Keratinocyte (primary cell): ENCODE results near the gene CPNE4. TPM values are rescaled to one million over a fixed set of nuclear protein-coding genes. Genes with fewer than 3 reads are reported as not detected.

ENCODE experiments used
- DNase-seq: peaks from one replicate; pipeline ENCODE4 v3.0.0-alpha.2; 2011; ENCODE audit warnings: low read depth, missing footprints, low spot score
- FAIRE-seq: peaks from 2 replicates; lab custom pipeline; 2011; peaks lifted over from hg19 to GRCh38; lab: Jason Lieb, UNC
- H2AFZ ChIP-seq: 2 replicates; pipeline ENCODE4 v1.6.0; 2012; ENCODE audit warnings: low read length, control low read depth, inconsistent platforms; ENCODE audit not compliant: control insufficient read depth
- H3K27ac ChIP-seq: 2 replicates; pipeline ENCODE4 v1.5.1; 2011; ENCODE audit warnings: low read length; ENCODE audit not compliant: control insufficient read depth, insufficient read depth
- H3K27me3 ChIP-seq: 3 replicates; pipeline ENCODE4 v1.6.0; 2011; ENCODE audit warnings: low read length; ENCODE audit not compliant: control insufficient read depth, insufficient read depth; ENCODE audit errors: extremely low read depth
- H3K36me3 ChIP-seq, 2 experiments: 2 replicates in 1 of 2; 3 replicates in 1 of 2; pipeline ENCODE4 v1.5.1; 2011; ENCODE audit warnings: low read length in 2 of 2, mild to moderate bottlenecking in 1 of 2; ENCODE audit not compliant: control insufficient read depth in 2 of 2, insufficient read depth in 2 of 2; ENCODE audit errors: extremely low read depth in 1 of 2
- H3K4me1 ChIP-seq: 3 replicates; pipeline ENCODE4 v1.5.1; 2011; ENCODE audit warnings: low read length; ENCODE audit not compliant: control insufficient read depth, insufficient read depth; ENCODE audit errors: extremely low read depth
- H3K4me2 ChIP-seq: 3 replicates; pipeline ENCODE4 v1.6.0; 2011; ENCODE audit warnings: low read depth, low read length; ENCODE audit not compliant: control insufficient read depth, insufficient read depth; ENCODE audit errors: extremely low read depth
- H3K4me3 ChIP-seq, 3 experiments: fragments of 200-600 bp in 1 of 3; sonication (generic) in 1 of 3; 2 replicates in 2 of 3; 3 replicates in 1 of 3; pipeline ENCODE4 v1.5.1; 2011 to 2016; ENCODE audit warnings: low read length in 3 of 3, mild to moderate bottlenecking in 3 of 3, control low read depth in 2 of 3, inconsistent platforms in 1 of 3, low read depth in 1 of 3, mixed read lengths in 1 of 3, mixed run types in 1 of 3, moderate library complexity in 1 of 3; ENCODE audit not compliant: control insufficient read depth in 2 of 3, insufficient read depth in 2 of 3; ENCODE audit errors: extremely low read depth in 1 of 3
- H3K79me2 ChIP-seq: 2 replicates; pipeline ENCODE4 v1.6.0; 2012; ENCODE audit warnings: low read length; ENCODE audit not compliant: control insufficient read depth, insufficient read depth
- H3K9ac ChIP-seq: 3 replicates; pipeline ENCODE4 v1.6.0; 2011; ENCODE audit warnings: low read length; ENCODE audit not compliant: control insufficient read depth, insufficient read depth; ENCODE audit errors: extremely low read depth
- H3K9me1 ChIP-seq: 3 replicates; pipeline ENCODE4 v1.6.0; 2011; ENCODE audit warnings: low read length; ENCODE audit not compliant: control insufficient read depth, insufficient read depth; ENCODE audit errors: extremely low read depth
- H3K9me3 ChIP-seq: 2 replicates; pipeline ENCODE4 v1.5.1; 2012; ENCODE audit warnings: low read depth, low read length; ENCODE audit not compliant: control insufficient read depth
- H4K20me1 ChIP-seq: 3 replicates; pipeline ENCODE4 v1.6.0; 2011; ENCODE audit warnings: low read length; ENCODE audit not compliant: control insufficient read depth, insufficient read depth; ENCODE audit errors: extremely low read depth
- EZH2 ChIP-seq: IDR thresholded peaks from one replicate; pipeline ENCODE4 v1.6.1; 2012; ENCODE audit warnings: inconsistent platforms, mild to moderate bottlenecking, low read length, moderate library complexity
- dilution Hi-C: fragments of 300-500 bp; cut with MboI; formaldehyde crosslinking; loops from one replicate; pipeline ENCODE4 v1.7.0; 2020; ENCODE audit warnings: low sequenced_read_pairs; ENCODE audit not compliant: extremely low pct_ligation_motif_present
- polyA plus RNA-seq, 5 experiments: library from polyadenylated mRNA; depleted of rRNA in 3 of 5; stranded (reverse) in 3 of 5; stranded (forward) in 1 of 5; unstranded in 1 of 5; fragments of >200 nt; gene quantifications; 1 replicate in 1 of 5; 2 replicates in 3 of 5; 3 replicates in 1 of 5; pipeline versions ENCODE4 v1.2.1 to v1.2.3, GENCODE V29; 2011 to 2012; ENCODE audit warnings: missing spikeins in 2 of 5, low read depth in 1 of 5, low replicate concordance in 1 of 5
- TF ChIP-seq, protein P1 (sequence below), 3 experiments: IDR thresholded peaks in 1 of 3; conservative IDR thresholded peaks in 1 of 3; optimal IDR thresholded peaks in 1 of 3; 2 replicates in 2 of 3; 3 replicates in 1 of 3; pipeline versions ENCODE3 to v1.5.1; 2011; ENCODE audit warnings: low read length in 3 of 3, mild to moderate bottlenecking in 3 of 3, moderate library complexity in 2 of 3, control low read depth in 1 of 3, inconsistent platforms in 1 of 3; ENCODE audit not compliant: insufficient read depth in 2 of 3; ENCODE audit errors: extremely low read depth in 1 of 3

CPNE4 gene
- polyA plus RNA-seq, 1 donor (not counting 4 experiments of a cell fraction or from before 2014, with no cell fraction given) = 0.08 TPM

DNA sequence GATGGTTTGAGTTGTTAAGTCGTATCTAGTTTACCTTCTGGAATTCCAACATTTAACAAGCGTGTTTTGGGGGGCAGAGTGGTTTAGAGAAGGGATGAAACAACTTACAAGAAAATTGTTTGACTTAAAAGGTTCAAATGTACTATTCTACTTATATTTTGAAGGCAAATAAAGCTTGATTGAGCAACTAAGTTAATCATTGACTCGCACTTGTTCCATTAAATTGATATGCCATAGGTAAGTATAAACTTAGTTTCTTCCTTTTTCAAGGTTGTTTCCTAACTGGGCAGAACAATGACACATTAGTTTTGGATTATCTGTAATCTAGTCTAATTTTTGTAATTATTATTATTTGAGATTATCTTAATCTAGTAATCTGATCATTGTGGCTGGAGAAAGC lies 48.3 kb upstream of the CPNE4 start:
- dilution Hi-C loops = no loop called here
- no peak for TF ChIP-seq EZH2
- TF ChIP-seq, protein P1, sequence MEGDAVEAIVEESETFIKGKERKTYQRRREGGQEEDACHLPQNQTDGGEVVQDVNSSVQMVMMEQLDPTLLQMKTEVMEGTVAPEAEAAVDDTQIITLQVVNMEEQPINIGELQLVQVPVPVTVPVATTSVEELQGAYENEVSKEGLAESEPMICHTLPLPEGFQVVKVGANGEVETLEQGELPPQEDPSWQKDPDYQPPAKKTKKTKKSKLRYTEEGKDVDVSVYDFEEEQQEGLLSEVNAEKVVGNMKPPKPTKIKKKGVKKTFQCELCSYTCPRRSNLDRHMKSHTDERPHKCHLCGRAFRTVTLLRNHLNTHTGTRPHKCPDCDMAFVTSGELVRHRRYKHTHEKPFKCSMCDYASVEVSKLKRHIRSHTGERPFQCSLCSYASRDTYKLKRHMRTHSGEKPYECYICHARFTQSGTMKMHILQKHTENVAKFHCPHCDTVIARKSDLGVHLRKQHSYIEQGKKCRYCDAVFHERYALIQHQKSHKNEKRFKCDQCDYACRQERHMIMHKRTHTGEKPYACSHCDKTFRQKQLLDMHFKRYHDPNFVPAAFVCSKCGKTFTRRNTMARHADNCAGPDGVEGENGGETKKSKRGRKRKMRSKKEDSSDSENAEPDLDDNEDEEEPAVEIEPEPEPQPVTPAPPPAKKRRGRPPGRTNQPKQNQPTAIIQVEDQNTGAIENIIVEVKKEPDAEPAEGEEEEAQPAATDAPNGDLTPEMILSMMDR (optimal IDR thresholded peaks at IDR 0.05 in 1 of 3, IDR thresholded peaks at IDR 0.05 in 1 of 3, conservative IDR thresholded peaks at IDR 0.05 in 1 of 3; ENCODE audit: extremely low read depth in 1 of 3, insufficient read depth in 2 of 3, low read length in 3 of 3) = no peak
- no peaks in the 10 kb centered on the region for H3K36me3 ChIP-seq
- H4K20me1 ChIP-seq = no peaks in the 10 kb centered on the region
- no peak overlapping the region for H3K4me2 ChIP-seq
- DNase-seq (no peak), FAIRE-seq (no peak)
- H3K79me2 ChIP-seq = no peaks in the 10 kb centered on the region
- H3K9me3 ChIP-seq = no peaks in the 10 kb centered on the region
- H3K27ac ChIP-seq = no peak overlapping the region
- no peak overlapping the region for H3K4me3 ChIP-seq
- no peak overlapping the region for H2AFZ ChIP-seq
- H3K27me3 ChIP-seq = no peaks in the 10 kb centered on the region
- no peaks in the 10 kb centered on the region for H3K4me1 ChIP-seq
- no peak overlapping the region for H3K9ac ChIP-seq
- H3K9me1 ChIP-seq = no peaks in the 10 kb centered on the region

- H3K4me2 ChIP-seq = no peak overlapping the region
- DNase-seq (no peak), FAIRE-seq (no peak)
- no peaks in the 10 kb centered on the region for H3K36me3 ChIP-seq
- H4K20me1 ChIP-seq = no peaks in the 10 kb centered on the region
- no peaks in the 10 kb centered on the region for H3K9me3 ChIP-seq
- dilution Hi-C loops = no loop called here
- H3K9me1 ChIP-seq = no peaks in the 10 kb centered on the region
- H3K27ac ChIP-seq = no peak overlapping the region
- no peaks in the 10 kb centered on the region for H3K79me2 ChIP-seq
- no peak overlapping the region for H2AFZ ChIP-seq
- no peaks in the 10 kb centered on the region for H3K27me3 ChIP-seq
- H3K4me3 ChIP-seq = no peak overlapping the region
- TF ChIP-seq EZH2 = no peak
- TF ChIP-seq, protein P1 (optimal IDR thresholded peaks at IDR 0.05 in 1 of 3, IDR thresholded peaks at IDR 0.05 in 1 of 3, conservative IDR thresholded peaks at IDR 0.05 in 1 of 3; ENCODE audit: extremely low read depth in 1 of 3, insufficient read depth in 2 of 3, low read length in 3 of 3) = no peak
- no peaks in the 10 kb centered on the region for H3K4me1 ChIP-seq
- H3K9ac ChIP-seq = no peak overlapping the region
Observed at GRCh38 chr3:132079147-132079546, 44.3 kb upstream of the CPNE4 start.
